Measurements from ENCODE around the gene SOX10. TPM values are rescaled to one million over a fixed set of nuclear protein-coding genes. Genes with fewer than 3 reads are reported as not detected.
A peak's percentile ranks its signal among the peaks of the same experiment; 100 is the strongest.

Gene SOX10
- total and polyA plus RNA-seq, 2 donors from 2014 or later, result 0.22 to 1.5 TPM

- H3K27ac ChIP-seq (ENCODE audit: low read depth in 2 of 2, low read length in 2 of 2), result no peak overlapping the region
- FAIRE-seq, result no peak
- no peaks in the 10 kb centered on the region for H3K36me3 ChIP-seq (ENCODE audit: control insufficient read depth in 2 of 3, insufficient read depth in 3 of 3, low read length in 3 of 3)
- intact Hi-C loops (cut with DNase I), result no loop called here
- no peaks in the 10 kb centered on the region for H3K9me3 ChIP-seq (ENCODE audit: control insufficient read depth in 2 of 3, insufficient read depth in 1 of 3, low read length in 3 of 3)
- peaks cover 0 to 2% (median 0%) of the 10 kb centered on the region in 3 donors for H3K4me1 ChIP-seq (ENCODE audit: control insufficient read depth in 2 of 3, insufficient read depth in 2 of 3, low read depth in 1 of 3, low read length in 3 of 3)
- peak in 1 of 5 donors; percentile 56 for DNase-seq
- no peak overlapping the region for H3K9ac ChIP-seq (ENCODE audit: low read length in 3 of 3)
- no peaks in the 10 kb centered on the region for H3K27me3 ChIP-seq (ENCODE audit: control insufficient read depth, insufficient read depth, low read length)
- TF ChIP-seq, protein P1, sequence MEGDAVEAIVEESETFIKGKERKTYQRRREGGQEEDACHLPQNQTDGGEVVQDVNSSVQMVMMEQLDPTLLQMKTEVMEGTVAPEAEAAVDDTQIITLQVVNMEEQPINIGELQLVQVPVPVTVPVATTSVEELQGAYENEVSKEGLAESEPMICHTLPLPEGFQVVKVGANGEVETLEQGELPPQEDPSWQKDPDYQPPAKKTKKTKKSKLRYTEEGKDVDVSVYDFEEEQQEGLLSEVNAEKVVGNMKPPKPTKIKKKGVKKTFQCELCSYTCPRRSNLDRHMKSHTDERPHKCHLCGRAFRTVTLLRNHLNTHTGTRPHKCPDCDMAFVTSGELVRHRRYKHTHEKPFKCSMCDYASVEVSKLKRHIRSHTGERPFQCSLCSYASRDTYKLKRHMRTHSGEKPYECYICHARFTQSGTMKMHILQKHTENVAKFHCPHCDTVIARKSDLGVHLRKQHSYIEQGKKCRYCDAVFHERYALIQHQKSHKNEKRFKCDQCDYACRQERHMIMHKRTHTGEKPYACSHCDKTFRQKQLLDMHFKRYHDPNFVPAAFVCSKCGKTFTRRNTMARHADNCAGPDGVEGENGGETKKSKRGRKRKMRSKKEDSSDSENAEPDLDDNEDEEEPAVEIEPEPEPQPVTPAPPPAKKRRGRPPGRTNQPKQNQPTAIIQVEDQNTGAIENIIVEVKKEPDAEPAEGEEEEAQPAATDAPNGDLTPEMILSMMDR (IDR thresholded peaks at IDR 0.05; ENCODE audit: borderline replicate concordance, extremely low read depth, insufficient read depth), result no peak
- H3K4me3 ChIP-seq (ENCODE audit: low read length in 3 of 3), result no peak overlapping the region
These were observed 42.1 kb upstream of the SOX10 start for GRCh38 chr22:38026130-38027111.

- no peak for FAIRE-seq
- H3K4me3 ChIP-seq (ENCODE audit: low read length in 3 of 3), result no peak overlapping the region
These were observed 41.2 kb upstream of the SOX10 start for GRCh38 chr22:38025514-38025913.

GRCh38 chr22:38023045-38023444, 38.7 kb upstream of the SOX10 start:
- H3K27ac ChIP-seq (ENCODE audit: low read depth in 2 of 2, low read length in 2 of 2), result no peak overlapping the region
- intact Hi-C loops (cut with DNase I), result no loop called here
- no peaks in the 10 kb centered on the region for H3K36me3 ChIP-seq (ENCODE audit: control insufficient read depth in 2 of 3, insufficient read depth in 3 of 3, low read length in 3 of 3)
- FAIRE-seq (no peak), DNase-seq (no peak)
- no peak overlapping the region for H3K4me3 ChIP-seq (ENCODE audit: low read length in 3 of 3)
- H3K9ac ChIP-seq (ENCODE audit: low read length in 3 of 3), result no peak overlapping the region
- peaks cover 0 to 2% (median 0%) of the 10 kb centered on the region in 3 donors for H3K4me1 ChIP-seq (ENCODE audit: control insufficient read depth in 2 of 3, insufficient read depth in 2 of 3, low read depth in 1 of 3, low read length in 3 of 3)
- no peaks in the 10 kb centered on the region for H3K9me3 ChIP-seq (ENCODE audit: control insufficient read depth in 2 of 3, insufficient read depth in 1 of 3, low read length in 3 of 3)
- TF ChIP-seq, protein P1 (IDR thresholded peaks at IDR 0.05; ENCODE audit: borderline replicate concordance, extremely low read depth, insufficient read depth), result no peak
- no peaks in the 10 kb centered on the region for H3K27me3 ChIP-seq (ENCODE audit: control insufficient read depth, insufficient read depth, low read length)

More at GRCh38 chr22:38025514-38025913, 41.2 kb upstream of the SOX10 start:
- Histone ChIP-seq H3K27ac (ENCODE audit: low read depth in 2 of 2, low read length in 2 of 2) (no peak overlapping the region), H3K9ac (ENCODE audit: low read length in 3 of 3) (no peak overlapping the region), H3K4me1 (ENCODE audit: control insufficient read depth in 2 of 3, insufficient read depth in 2 of 3, low read depth in 1 of 3, low read length in 3 of 3) (peaks cover 0 to 2% (median 0%) of the 10 kb centered on the region in 3 donors), H3K27me3 (ENCODE audit: control insufficient read depth, insufficient read depth, low read length) (no peaks in the 10 kb centered on the region), H3K36me3 (ENCODE audit: control insufficient read depth in 2 of 3, insufficient read depth in 3 of 3, low read length in 3 of 3) (no peaks in the 10 kb centered on the region), H3K9me3 (ENCODE audit: control insufficient read depth in 2 of 3, insufficient read depth in 1 of 3, low read length in 3 of 3) (no peaks in the 10 kb centered on the region)
- peak in 1 of 5 donors; percentile 17 for DNase-seq
- TF ChIP-seq, protein P1 (IDR thresholded peaks at IDR 0.05; ENCODE audit: borderline replicate concordance, extremely low read depth, insufficient read depth), result no peak
- intact Hi-C loops (cut with DNase I), result no loop called here
